ELR (cell line): Measurements from ENCODE around the gene USP6NL.

ENCODE experiments used
- DNase-seq: peaks from one replicate; pipeline ENCODE4 v3.0.0-alpha.2; 2015; ENCODE audit warnings: low read depth

Gene USP6NL

DNA sequence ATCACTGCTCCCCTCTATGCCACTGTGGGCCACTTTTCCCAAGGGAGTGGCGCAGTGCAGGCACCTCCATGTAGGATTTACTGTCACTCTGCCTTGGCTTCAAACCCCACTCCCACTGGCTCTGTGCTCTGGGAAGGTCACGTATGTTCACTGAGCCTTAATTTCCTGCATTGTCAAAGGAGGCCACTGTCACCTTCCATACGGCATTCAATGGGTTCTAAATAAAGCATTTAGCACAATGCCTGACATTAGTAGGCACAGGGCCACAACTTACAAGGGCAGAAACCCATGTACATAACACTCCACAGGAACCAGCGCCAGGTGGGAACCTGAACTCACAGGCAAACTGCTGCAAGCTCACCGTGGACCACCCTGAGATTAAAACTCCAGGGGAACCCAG lies 196.4 kb downstream of the USP6NL start:
- DNase-seq, result no peak

DNA sequence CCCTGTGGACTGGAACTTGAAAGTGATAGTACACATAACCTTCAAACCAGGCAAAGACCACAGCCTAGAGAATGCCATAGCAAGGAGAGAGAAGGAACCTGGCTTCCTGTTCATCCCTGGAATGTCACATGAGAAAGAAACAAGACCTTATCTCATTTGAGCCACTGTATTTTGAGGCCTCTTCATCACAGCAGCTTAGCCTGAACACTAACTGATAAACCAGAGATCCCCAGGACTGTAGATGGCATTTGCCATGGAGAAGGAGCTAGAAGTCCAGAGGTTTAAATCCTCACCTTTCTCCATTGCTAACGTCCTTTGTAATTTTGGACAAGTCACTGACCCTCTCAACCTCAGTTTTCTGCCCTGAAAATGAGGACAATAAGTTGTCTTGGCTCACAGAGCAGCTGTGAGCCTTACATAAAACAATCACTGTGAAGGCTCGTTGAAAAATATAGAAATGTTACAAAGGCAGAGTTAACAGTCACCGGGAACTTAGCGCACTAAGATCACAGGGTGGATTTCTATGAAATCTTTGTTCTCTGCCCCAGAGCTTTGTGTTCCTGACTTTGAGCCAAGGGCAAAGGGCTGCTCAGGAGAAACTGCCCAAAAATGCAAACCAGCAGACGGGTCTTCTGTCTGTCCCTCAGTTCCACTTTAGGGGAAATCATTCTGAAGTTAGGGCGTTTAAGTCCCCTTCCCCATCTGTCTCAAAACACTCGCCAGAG lies 197.0 kb downstream of the USP6NL start:
- DNase-seq, result no peak

DNA sequence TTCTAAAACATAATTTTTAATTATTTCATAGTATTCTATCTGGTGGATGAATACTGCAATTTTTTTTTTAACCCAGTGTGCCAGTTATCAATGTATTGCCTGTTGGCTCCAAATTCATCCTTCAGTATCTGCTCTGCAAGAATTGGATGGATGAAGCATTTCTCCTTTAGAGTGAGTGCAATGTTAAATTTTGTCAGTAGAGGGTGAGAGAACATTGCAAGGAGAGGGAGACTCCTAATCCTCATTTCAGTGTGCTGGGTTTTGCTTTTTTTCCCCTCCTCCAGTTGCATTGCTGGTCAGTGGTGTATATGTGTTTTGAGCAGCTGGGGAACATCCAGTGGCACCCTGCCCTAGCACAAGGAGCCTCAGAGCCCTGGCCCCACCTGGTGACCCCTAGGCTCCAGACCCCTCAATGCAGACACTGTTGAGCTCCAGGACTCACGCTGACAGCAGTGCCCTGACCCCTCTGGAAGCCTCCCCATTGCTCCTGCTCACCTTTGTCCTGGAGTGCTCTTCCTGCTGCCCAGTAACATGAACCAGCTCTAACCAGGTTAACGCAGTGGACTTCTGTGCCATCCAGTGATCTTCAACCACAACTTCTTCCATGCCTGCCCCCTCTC lies 199.4 kb downstream of the USP6NL start:
- peak; percentile 0 for DNase-seq

DNA sequence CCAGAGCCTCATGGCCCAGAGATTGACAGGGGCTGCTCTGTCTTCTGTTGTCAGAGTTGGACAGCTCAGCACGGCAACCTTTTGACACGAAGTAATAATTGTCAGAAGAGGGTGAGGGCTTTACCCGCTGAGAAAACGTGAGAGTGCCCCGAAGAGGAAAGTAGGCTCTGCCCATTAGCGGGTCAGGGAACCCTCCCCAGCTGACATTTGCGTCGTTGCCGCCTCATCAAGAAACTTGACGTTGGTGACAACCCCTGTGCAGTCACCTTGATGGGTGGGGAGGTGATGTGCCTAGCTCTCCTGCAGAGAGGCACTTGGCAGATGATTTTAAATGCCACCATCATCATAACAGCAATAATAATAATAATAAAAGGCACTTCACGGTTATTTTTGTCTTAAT lies 202.1 kb downstream of the USP6NL start:
- no peak for DNase-seq

DNA sequence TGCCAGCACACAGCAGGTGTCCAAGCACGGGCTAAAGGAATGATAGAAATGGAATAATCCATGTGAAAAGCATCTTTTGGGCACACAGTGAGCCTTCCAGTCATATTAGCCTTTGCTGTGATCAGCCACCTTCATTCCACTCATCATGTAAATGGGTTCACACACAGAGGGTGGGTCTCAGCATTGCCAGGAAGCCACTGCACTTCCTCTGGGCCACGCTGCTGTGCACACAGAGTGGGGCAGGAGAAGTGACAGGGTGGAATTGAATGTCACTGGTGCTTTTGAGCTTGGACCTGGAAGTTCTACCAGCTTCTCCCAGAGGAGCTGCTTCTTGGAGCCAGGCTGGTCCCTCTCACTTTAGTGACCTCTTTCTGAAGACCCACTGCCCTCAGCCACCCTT lies 203.5 kb downstream of the USP6NL start:
- no peak for DNase-seq

DNA sequence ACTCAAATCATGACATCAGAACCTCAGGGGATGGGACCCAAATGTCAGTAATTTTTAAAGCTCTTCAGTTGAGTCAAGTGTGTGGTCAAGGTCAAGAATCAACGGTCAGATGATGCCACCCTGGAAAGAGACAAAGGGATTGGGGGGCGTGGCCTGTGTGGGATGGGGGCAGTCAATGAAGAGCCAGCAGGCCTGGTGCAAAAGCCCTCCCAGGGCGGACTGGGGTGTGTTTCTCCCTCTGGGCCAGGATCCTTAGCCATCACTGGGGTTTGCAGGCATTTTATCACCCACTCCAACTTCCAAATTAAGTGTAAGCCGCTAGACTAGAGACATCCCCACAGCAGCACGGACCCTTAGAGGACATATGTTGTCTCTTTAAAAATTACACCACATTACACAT lies 204.7 kb downstream of the USP6NL start:
- no peak for DNase-seq

DNA sequence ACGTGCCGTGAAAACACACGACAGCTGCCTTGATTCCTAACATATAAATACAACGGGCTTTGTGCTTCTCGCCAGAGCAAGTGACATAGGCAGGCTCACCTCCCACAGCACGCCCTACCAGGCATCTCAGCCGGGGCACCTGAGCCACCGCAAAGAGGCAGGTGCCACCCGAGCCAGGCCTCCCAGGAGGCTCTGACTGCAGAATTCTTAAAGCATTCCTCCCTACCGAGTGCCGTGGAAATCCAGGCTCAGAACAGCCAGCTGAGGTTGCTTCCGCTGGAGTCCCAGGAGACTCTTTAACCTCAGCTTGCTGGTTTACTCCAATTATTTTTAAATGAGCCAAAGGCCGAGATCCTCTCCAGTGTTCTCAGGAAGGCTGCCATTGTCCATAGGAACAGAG lies 206.5 kb downstream of the USP6NL start:
- no peak for DNase-seq
